Caco-2 (cell line): ENCODE measurements around the gene CHAF1A. TPM values are rescaled to one million over a fixed set of nuclear protein-coding genes. Genes with fewer than 3 reads are reported as not detected.

Experiments used
- BruUV-seq: library from RNA; stranded (reverse); fragments of 400-500 nt; replicated peaks from 2 replicates; lab custom pipeline; 2021; lab: Mats Ljungman, UMichigan
- CTCF ChIA-PET: fragments of 300-600 bp; sonication (Branson Sonifier 250); formaldehyde crosslinking; loops from one replicate; lab custom pipeline; 2022; ENCODE audit warnings: antibody characterized with exemption; lab: Charles Lee
- POLR2A ChIA-PET: fragments of 300-600 bp; sonication (Branson Sonifier 250); formaldehyde crosslinking; loops from one replicate; lab custom pipeline; 2022; ENCODE audit warnings: antibody characterized with exemption; lab: Charles Lee
- DNase-seq, 2 experiments: peaks; one replicate each; pipeline versions ENCODE4 v3.0.0 to v3.0.0-alpha.2; 2020 to 2022
- H3K27me3 ChIP-seq: replicated peaks from 2 replicates; pipeline ENCODE4 v1.6.0; 2011; ENCODE audit warnings: low read length; ENCODE audit not compliant: control insufficient read depth, insufficient read depth
- H3K36me3 ChIP-seq: 2 replicates; pipeline ENCODE4 v1.5.1; 2011; ENCODE audit warnings: low read length; ENCODE audit not compliant: control insufficient read depth, insufficient read depth
- H3K4me1 ChIP-seq: fragments of 250-450 bp; sonication (Bioruptor Pico); 2 replicates; pipeline ENCODE4 v1.5.1; 2020; ENCODE audit warnings: mild to moderate bottlenecking
- H3K4me3 ChIP-seq: 2 replicates; pipeline ENCODE4 v1.5.1; 2011; ENCODE audit warnings: low read depth, mild to moderate bottlenecking, control low read depth, low read length
- H3K9me3 ChIP-seq: fragments of 250-450 bp; sonication (Bioruptor Pico); 2 replicates; pipeline ENCODE4 v1.5.1; 2020; ENCODE audit warnings: mild to moderate bottlenecking, moderate library complexity
- H3K27ac Mint-ChIP-seq: one replicate; pipeline ENCODE4 v1.8.0; 2022; ENCODE audit warnings: mixed read lengths; ENCODE audit not compliant: unreplicated experiment
- H3K27me3 Mint-ChIP-seq: one replicate; pipeline ENCODE4 v1.8.0; 2022; ENCODE audit warnings: mixed read lengths; ENCODE audit not compliant: insufficient read depth, unreplicated experiment
- H3K36me3 Mint-ChIP-seq: one replicate; pipeline ENCODE4 v1.8.0; 2022; ENCODE audit warnings: mild to moderate bottlenecking, mixed read lengths; ENCODE audit not compliant: insufficient read depth, unreplicated experiment
- H3K4me1 Mint-ChIP-seq: one replicate; pipeline ENCODE4 v1.8.0; 2022; ENCODE audit warnings: low read depth, mixed read lengths; ENCODE audit not compliant: unreplicated experiment
- H3K4me3 Mint-ChIP-seq: one replicate; pipeline ENCODE4 v1.8.0; 2022; ENCODE audit warnings: mild to moderate bottlenecking, moderate library complexity, mixed read lengths; ENCODE audit not compliant: unreplicated experiment
- H3K9me3 Mint-ChIP-seq: one replicate; pipeline ENCODE4 v1.8.0; 2022; ENCODE audit warnings: mixed read lengths; ENCODE audit not compliant: unreplicated experiment
- intact Hi-C: fragments of 100-400 bp; cut with micrococcal nuclease; formaldehyde crosslinking; loops from one replicate; pipeline ENCODE4 v1.10.0; 2022; ENCODE audit not compliant: unreplicated experiment
- total RNA-seq: library from RNA; stranded (reverse); gene quantifications from 2 replicates; pipeline ENCODE4 v1.2.3, GENCODE V29; 2022
- TF ChIP-seq, protein P1 (sequence below), 2 experiments: fragments of 200-600 bp in 1 of 2; IDR thresholded peaks; 1 replicate in 1 of 2; 2 replicates in 1 of 2; pipeline versions ENCODE4 v1.5.1 to v1.8.0; 2011 to 2022; ENCODE audit warnings: antibody characterized with exemption in 1 of 2, control low read depth in 1 of 2, inconsistent platforms in 1 of 2, low read depth in 1 of 2, low read length in 1 of 2, mild to moderate bottlenecking in 1 of 2, moderate library complexity in 1 of 2; ENCODE audit not compliant: insufficient read depth in 1 of 2, severe bottlenecking in 1 of 2, unreplicated experiment in 1 of 2

The CHAF1A gene
- total RNA-seq, 1 experiment from 2014 or later: 63.1 TPM

- Mint-ChIP-seq H3K4me1 (peaks cover 10% of the 10 kb centered on the region), H3K9me3 (no peaks in the 10 kb centered on the region), H3K27me3 (no peaks in the 10 kb centered on the region), H3K27ac (peak overlapping the region; percentile 70), H3K36me3 (peaks cover 20% of the 10 kb centered on the region), H3K4me3 (peak overlapping the region; percentile 85)
- CTCF ChIA-PET: interaction anchor here (0.6 to 1.2 kb wide), 4 partner anchors 14 to 270 kb away, joined by 3 to 4 read pairs (median 4); partner anchors contain the start of gene HDGFL2
- 0 out of 2 replicates have a peak, but pooled peaks cover 4% of the 10 kb centered on the region for H3K4me1 ChIP-seq
- no peaks in the 10 kb centered on the region for H3K27me3 ChIP-seq
- peak; percentile 54 to 61 for DNase-seq
- intact Hi-C loops: loop anchor here (1.0 kb wide), 1 partner anchor 14 kb away; no protein-coding TSS in a partner anchor
- peaks cover 2% of the 10 kb centered on the region for H3K36me3 ChIP-seq
- H3K4me3 ChIP-seq: peak overlapping the region; percentile 76
- no peaks in the 10 kb centered on the region for H3K9me3 ChIP-seq
- TF ChIP-seq, protein P1, sequence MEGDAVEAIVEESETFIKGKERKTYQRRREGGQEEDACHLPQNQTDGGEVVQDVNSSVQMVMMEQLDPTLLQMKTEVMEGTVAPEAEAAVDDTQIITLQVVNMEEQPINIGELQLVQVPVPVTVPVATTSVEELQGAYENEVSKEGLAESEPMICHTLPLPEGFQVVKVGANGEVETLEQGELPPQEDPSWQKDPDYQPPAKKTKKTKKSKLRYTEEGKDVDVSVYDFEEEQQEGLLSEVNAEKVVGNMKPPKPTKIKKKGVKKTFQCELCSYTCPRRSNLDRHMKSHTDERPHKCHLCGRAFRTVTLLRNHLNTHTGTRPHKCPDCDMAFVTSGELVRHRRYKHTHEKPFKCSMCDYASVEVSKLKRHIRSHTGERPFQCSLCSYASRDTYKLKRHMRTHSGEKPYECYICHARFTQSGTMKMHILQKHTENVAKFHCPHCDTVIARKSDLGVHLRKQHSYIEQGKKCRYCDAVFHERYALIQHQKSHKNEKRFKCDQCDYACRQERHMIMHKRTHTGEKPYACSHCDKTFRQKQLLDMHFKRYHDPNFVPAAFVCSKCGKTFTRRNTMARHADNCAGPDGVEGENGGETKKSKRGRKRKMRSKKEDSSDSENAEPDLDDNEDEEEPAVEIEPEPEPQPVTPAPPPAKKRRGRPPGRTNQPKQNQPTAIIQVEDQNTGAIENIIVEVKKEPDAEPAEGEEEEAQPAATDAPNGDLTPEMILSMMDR (IDR thresholded peaks at IDR 0.05; ENCODE audit: insufficient read depth in 1 of 2, low read depth in 1 of 2, low read length in 1 of 2, severe bottlenecking in 1 of 2, unreplicated experiment in 1 of 2): no peak
- POLR2A ChIA-PET: interaction anchor here (2.1 kb wide), 1 partner anchor 15 kb away, joined by 6 read pairs; the partner anchor contains the start of gene HDGFL2
- BruUV-seq: no TSS peak
Measured at GRCh38 chr19:4456843-4457653, 54.6 kb downstream of the CHAF1A start.

DNA sequence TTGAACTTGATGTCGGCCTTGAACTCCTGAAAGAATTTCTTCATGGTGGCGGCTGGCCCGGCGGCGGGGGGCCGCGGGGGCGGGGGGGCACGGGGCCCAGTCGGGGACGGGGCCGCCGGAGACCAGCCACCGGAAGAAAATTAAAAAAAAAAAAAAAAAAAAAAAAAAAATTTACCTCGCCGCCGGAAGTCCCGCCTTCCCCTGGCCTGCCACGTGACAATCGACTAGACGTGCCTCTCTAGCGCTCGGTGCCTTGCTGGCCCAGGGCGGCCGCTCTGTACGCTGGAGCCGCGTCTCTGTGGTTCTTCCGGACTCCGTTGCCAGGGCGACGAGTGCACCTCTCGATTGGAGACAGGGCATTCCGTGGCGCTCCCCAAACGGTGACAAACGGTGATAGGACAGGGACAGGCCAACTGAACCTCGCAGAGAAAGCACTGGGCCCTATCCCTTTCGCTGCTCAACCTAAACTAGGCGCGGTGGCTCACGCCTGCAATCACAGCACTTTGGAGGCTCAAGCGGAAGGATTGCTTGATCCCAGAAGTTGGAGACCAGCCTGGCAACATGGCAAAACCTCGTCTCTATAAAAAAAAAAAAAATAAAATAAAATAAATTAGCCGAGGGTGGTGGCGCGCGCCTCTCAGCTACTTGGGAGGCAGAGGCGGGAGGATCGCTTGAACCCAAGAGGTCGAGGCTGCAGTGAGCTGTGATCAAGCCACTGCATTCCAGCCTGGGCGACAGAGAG, 55.4 kb downstream of the CHAF1A start, which contains the start of gene UBXN6:
UBXN6 (minus strand) TSS at position 141 of the 742 bp plus-strand sequence; CDS start at position 44, 97 bp downstream.
- Histone ChIP-seq H3K4me1 (0 out of 2 replicates have a peak, but pooled peaks cover 4% of the 10 kb centered on the region), H3K4me3 (peak within 1 kb of the TSS; percentile 76), H3K36me3 (no peaks in the 10 kb centered on the region; the same call in 1 of the 2 replicates), H3K27me3 (no peaks in the 10 kb centered on the region), H3K9me3 (no peaks in the 10 kb centered on the region)
- POLR2A ChIA-PET: interaction anchor here (0.7 to 2.1 kb wide), 3 partner anchors 14 to 1229 kb away, joined by 3 to 6 read pairs (median 4); partner anchors contain the start of gene HDGFL2
- Mint-ChIP-seq H3K4me1 (peaks cover 10% of the 10 kb centered on the region), H3K27me3 (no peaks in the 10 kb centered on the region), H3K27ac (peak within 1 kb of the TSS; percentile 70), H3K9me3 (no peaks in the 10 kb centered on the region), H3K4me3 (peak within 1 kb of the TSS; percentile 85), H3K36me3 (peaks cover 14% of the 10 kb centered on the region)
- peak; percentile 96 to 98 for DNase-seq
- intact Hi-C loops: loop anchor here (1.0 kb wide), 1 partner anchor 13 kb away; no protein-coding TSS in a partner anchor
- TF ChIP-seq, protein P1 (IDR thresholded peaks at IDR 0.05; ENCODE audit: insufficient read depth in 1 of 2, low read depth in 1 of 2, low read length in 1 of 2, severe bottlenecking in 1 of 2, unreplicated experiment in 1 of 2): no peak
- BruUV-seq: TSS peak; percentile 35
- CTCF ChIA-PET: no interaction called here
